Thyroid gland (tissue), 4 donors: ENCODE results near the gene JOSD2.

Experiments used
- POLR2A ChIP-seq, 2 donors: fragments of 450-650 bp; IDR thresholded peaks; one replicate each; pipeline ENCODE4 v1.6.1; 2017; ENCODE audit warnings: antibody characterized with exemption in 2 of 2, mild to moderate bottlenecking in 2 of 2, moderate library complexity in 1 of 2
- TF ChIP-seq, protein P1 (sequence below), 6 experiments: fragments of 200-600 bp in 3 of 6; fragments of 450-650 bp in 3 of 6; sonication (generic) in 3 of 6; IDR thresholded peaks; one replicate each; pipeline ENCODE4 v1.5.1; 2016 to 2019; ENCODE audit warnings: antibody characterized with exemption in 6 of 6, mild to moderate bottlenecking in 2 of 6, inconsistent platforms in 1 of 6, moderate library complexity in 1 of 6

DNA sequence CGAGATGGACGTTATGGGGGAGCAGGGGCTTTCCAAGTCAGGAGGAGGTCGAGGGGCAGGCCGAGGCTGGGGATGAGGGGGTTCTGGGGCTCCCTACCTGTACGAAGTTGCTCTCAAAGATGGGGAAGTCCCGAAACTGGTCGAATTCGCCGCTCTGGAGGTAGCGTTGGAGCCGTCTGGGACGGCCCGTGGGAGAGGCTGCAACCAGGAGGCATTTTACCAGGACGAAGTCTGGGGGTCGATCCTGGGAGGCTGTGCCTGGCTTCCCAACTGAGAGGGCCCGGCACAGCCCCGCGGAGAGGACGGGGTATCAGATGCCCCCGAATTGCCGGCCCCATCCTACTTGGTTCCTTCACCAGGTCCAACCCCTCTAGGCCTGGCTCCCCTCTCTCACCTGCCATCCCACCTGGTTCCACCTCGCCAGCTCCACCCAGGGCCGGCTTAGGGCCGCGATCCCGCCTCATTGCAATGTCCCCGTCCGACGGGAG is 35.2 kb downstream of the JOSD2 start:
- TF ChIP-seq, protein P1, sequence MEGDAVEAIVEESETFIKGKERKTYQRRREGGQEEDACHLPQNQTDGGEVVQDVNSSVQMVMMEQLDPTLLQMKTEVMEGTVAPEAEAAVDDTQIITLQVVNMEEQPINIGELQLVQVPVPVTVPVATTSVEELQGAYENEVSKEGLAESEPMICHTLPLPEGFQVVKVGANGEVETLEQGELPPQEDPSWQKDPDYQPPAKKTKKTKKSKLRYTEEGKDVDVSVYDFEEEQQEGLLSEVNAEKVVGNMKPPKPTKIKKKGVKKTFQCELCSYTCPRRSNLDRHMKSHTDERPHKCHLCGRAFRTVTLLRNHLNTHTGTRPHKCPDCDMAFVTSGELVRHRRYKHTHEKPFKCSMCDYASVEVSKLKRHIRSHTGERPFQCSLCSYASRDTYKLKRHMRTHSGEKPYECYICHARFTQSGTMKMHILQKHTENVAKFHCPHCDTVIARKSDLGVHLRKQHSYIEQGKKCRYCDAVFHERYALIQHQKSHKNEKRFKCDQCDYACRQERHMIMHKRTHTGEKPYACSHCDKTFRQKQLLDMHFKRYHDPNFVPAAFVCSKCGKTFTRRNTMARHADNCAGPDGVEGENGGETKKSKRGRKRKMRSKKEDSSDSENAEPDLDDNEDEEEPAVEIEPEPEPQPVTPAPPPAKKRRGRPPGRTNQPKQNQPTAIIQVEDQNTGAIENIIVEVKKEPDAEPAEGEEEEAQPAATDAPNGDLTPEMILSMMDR (IDR thresholded peaks at IDR 0.05): no peak
- TF ChIP-seq POLR2A (IDR thresholded peaks at IDR 0.05): no peak
